Right renal pelvis (tissue), 4 donors: ENCODE data around the gene GTF2B. TPM values are rescaled to one million over a fixed set of nuclear protein-coding genes. Genes with fewer than 3 reads are reported as not detected.
"Not testable (repeated sequence)": the region's sequence is repeated elsewhere in the genome, so short reads cannot be mapped to it uniquely, and the experiment has no call there.

Experiments
- DNase-seq, 4 donors: peaks; one replicate each; pipeline ENCODE4 v3.0.0-alpha.2; 2013; ENCODE audit warnings: low read depth in 4 of 4, low spot score in 3 of 4, missing footprints in 1 of 4
- polyA plus RNA-seq, 4 donors: library from polyadenylated mRNA; unstranded; fragments of 120-200 nt; gene quantifications; one replicate each; pipeline ENCODE4 v1.2.1, GENCODE V29; 2013; ENCODE audit not compliant: insufficient read length in 4 of 4

GTF2B gene
- polyA plus RNA-seq, 4 donors, result 44.3 to 49.1 (median 46.8) TPM

- no peak for DNase-seq
Measured at GRCh38 chr1:88888750-88889149, 2.6 kb downstream of the GTF2B start.

- DNase-seq, result no peak
Measured at GRCh38 chr1:88885933-88886332, 5.4 kb downstream of the GTF2B start.

DNA sequence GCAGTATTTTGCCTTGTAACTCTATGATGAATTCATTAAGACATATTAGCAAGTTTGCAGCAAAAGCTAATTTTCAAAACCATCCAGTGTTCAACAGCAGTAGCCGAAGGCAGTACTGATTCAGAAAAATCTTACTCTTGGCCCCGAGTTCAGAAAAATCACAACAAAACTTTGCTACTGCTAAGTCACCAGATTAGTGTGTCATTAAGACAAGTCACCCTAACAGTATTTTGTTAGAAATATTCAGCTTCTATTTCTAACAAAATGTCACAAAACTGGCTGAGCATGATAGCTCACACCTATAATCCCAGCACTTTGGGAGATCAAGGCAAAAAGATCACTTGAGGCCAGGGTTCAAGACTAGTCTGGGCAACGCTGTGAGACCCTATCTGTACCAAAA is 8.2 kb downstream of the GTF2B start:
- DNase-seq, result no peak

DNA sequence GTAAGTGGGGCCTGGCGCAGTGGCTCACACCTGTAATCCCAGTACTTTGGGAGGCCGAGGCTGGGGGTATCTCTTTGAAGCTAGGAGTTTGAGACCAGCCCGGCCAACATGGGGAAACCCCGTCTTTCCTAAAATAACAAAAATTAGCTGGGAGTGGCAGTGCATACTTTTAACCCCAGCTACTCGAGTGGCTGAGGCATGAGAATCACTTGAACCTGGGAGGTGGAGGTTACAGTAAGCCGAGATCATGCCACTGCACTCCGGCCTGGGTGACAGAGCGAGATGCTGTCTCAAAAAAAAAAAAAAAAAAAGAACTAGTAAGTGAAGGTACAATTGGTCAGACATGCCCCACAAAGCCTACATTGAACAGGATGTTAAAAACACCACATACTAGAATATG is 10.7 kb downstream of the GTF2B start:
- DNase-seq, result not testable (repeated sequence)

DNA sequence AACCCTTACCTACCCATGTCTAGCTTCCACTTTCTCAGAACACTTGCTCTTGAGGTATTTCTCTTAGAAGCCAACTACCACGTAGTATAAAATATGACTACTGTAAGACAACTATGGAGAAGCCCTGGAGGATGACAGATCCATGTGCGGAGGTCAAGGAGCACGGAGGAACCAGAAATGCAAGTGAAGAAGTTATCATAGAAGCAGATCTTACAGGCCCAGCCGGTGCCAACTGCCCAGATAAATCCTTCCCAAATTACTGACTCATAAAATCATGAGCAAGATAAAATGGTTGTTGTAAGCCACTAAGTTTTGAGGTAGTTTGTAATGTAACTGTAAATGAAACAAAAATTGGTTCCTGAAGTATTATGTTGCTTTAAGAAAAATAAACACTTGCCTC is 12.6 kb downstream of the GTF2B start:
- no peak for DNase-seq

GRCh38 chr1:88877911-88878310 is 13.5 kb downstream of the GTF2B start:
- DNase-seq, result no peak

- DNase-seq, result no peak
Measured at GRCh38 chr1:88877382-88877825, 14.0 kb downstream of the GTF2B start.

GRCh38 chr1:88876573-88877365 is 14.6 kb downstream of the GTF2B start:
- DNase-seq, result no peak

GRCh38 chr1:88875595-88875994 is 15.8 kb downstream of the GTF2B start:
- DNase-seq, result no peak

- no peak for DNase-seq
Measured at GRCh38 chr1:88873737-88874349, 17.5 kb downstream of the GTF2B start.

- DNase-seq, result not testable (repeated sequence)
Measured at GRCh38 chr1:88869644-88870043, 21.7 kb downstream of the GTF2B start.

GRCh38 chr1:88867743-88868521 is 23.4 kb downstream of the GTF2B start:
- DNase-seq, result no peak

GRCh38 chr1:88851303-88852063 is 39.9 kb downstream of the GTF2B start:
- DNase-seq, result no peak

DNA sequence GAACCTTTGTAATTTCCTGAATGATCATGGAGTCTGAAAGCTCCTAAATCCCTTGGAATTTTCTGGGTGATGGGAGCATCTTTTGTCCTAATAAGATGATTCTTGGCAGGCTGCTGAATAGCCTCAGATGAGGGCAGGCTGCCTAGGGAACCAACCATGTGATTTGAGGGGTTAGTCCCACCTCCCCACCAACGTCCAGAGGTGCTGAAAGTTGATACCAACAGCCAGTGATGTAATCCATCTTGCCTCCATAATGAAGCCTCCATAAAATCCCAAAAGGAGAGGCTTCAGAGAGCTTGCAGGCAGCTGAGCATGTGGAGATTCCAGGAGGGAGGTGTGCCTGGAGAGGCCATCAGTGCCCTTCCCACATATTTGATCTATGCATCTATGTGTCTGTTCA is 43.7 kb downstream of the GTF2B start:
- DNase-seq, result no peak

- DNase-seq, result no peak
Measured at GRCh38 chr1:88825721-88826120, 65.6 kb downstream of the GTF2B start.

DNA sequence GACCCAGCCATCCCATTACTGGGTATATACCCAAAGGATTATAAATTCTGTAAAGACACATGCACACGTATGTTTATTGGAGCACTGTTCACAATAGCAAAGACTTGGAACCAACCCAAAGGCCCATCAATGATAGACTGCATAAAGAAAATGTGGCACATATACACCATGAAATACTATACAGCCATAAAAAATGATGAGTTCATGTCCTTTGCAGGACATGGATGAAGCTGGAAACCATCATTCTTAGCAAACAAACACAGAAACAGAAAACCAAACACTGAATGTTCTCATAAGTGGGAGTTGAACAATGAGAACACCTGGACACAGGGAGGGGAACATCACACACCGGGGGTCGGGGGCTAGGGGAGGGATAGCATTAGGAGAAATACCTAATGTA is 71.7 kb downstream of the GTF2B start:
- not testable (repeated sequence) for DNase-seq

DNA sequence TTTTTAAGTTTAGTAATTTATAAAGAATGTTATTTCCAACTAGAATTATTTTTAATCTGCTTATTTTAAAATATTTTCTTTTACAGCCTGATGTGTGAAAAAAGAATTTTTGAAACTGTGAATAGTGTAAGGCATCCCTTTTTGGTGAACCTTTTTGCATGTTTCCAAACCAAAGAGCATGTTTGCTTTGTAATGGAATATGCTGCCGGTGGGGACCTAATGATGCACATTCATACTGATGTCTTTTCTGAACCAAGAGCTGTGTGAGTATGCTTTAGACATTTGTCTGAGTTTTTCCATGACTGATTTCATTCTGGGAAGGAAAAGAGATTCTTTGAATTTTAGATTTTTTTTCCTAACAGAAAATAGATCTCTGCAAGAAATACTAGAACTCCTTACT is 77.9 kb downstream of the GTF2B start:
- DNase-seq, result no peak

DNA sequence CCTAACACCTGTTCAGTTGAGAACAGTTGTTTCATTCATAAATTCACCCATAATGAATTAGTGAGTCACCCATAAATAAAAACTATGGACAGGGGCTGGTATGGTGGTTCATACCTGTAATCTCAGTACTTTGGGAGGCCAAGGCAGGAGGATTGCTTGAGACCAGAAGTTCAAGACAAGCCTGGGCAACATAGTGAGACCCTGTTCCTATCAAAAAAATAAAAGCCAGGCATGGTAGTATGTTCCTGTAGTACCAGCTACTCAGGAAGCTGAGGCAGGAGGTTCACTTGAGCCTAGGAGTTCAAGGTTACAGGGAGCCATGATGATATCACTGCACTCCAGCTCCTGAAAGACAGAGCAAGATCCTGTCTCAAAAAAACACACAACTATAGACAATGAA is 79.0 kb downstream of the GTF2B start:
- DNase-seq, result no peak

DNA sequence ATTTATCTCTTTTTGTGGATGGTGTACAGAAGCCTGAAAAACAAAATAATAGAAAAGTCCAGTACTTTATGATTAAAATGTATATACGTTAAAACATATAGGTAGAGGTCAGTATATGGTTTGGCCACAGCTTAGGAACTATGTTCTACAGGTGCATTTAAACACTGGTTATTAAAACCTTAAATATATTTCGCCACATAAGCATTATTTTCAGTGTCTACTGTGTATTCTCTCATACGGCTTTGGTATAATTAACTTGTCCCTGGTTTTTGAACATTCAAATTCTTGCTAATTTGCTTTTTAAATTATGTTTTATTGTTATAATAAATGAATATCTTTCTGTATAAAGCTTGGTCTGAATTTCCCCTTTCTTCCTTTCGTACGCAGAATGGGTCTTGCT is 87.9 kb downstream of the GTF2B start:
- DNase-seq, result no peak

GRCh38 chr1:88802950-88803349 is 88.4 kb downstream of the GTF2B start:
- no peak for DNase-seq
